Activated T-cell treated with anti-CD3 and anti-CD28 coated beads, Interleukin-2, amount 50 U/mL, for 24 hours (primary cell): Measurements from ENCODE around the gene VOPP1.

Experiments used
- DNase-seq: peaks from one replicate; pipeline ENCODE4 v3.0.0-alpha.2; 2020
- H3K27ac Mint-ChIP-seq: 2 replicates; pipeline ENCODE4 v1.8.0; 2020; ENCODE audit warnings: mild to moderate bottlenecking, mixed read lengths
- H3K27me3 Mint-ChIP-seq: 2 replicates; pipeline ENCODE4 v1.8.0; 2020; ENCODE audit warnings: mixed read lengths
- H3K36me3 Mint-ChIP-seq: 2 replicates; pipeline ENCODE4 v1.8.0; 2020; ENCODE audit warnings: low read depth, mixed read lengths
- H3K4me1 Mint-ChIP-seq: 2 replicates; pipeline ENCODE4 v1.8.0; 2020; ENCODE audit warnings: low read depth, mixed read lengths
- H3K4me3 Mint-ChIP-seq: 2 replicates; pipeline ENCODE4 v1.8.0; 2020; ENCODE audit warnings: mild to moderate bottlenecking, moderate library complexity, mixed read lengths
- H3K9me3 Mint-ChIP-seq: 2 replicates; pipeline ENCODE4 v1.8.0; 2020; ENCODE audit warnings: mixed read lengths

Gene VOPP1

DNA sequence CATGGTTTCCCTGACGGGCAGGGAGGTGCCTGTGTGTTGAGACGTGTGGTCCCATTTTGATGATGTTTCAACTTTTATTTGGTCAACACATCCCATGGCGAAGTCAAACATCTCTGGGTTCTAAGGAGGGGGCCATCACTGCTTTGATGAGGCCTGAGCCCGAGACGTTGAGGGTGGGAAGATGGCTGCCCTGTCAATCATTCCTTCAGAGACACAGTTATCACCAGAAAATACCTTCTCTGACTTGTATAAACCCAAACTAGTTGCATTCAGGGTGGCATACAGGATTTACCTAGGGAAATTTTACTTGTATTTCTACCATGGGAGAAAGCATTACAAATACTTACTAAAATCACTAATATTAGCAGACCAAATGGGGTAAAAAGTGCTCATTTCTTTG, 64.6 kb downstream of the VOPP1 start:
- peak overlapping the region; percentile 83 for H3K27ac Mint-ChIP-seq
- peaks cover 86% of the 10 kb centered on the region for H3K4me1 Mint-ChIP-seq
- no peaks in the 10 kb centered on the region for H3K27me3 Mint-ChIP-seq

DNA sequence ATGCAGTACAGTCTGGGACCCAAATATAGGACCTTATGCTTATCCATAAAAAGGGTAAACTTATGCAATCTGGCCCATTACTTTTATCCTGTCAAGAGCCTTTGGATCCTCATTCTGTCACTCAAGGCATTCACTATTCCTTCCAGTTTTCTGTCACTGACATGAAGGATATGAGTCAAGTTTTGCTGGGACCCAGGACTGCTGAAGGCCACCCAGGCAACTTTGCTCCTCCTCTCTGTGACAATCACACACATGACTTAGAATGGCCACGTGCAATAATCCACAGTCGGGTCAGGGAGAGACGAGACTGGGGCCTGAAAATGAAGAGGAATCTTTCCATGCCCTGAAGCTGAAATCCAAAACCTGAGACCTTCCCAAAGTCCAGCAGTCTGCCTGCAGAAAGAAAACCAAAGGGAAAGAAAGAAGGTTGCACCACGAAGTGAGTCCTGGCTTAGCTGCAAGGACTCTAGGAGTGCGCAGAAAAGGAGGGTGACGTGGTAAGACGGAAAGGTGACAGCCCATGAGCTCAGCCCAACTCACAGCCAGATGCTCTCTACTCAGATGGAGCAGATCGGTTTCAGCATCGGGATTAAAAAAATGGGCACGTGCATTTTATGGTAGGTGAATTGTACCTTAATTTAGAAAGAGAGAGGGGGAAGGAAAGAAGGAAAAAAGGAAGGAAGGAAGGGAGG, 67.2 kb downstream of the VOPP1 start:
- Mint-ChIP-seq H3K27me3 (no peaks in the 10 kb centered on the region), H3K4me1 (peaks cover 84% of the 10 kb centered on the region), H3K9me3 (no peaks in the 10 kb centered on the region), H3K36me3 (peaks cover 61% of the 10 kb centered on the region), H3K4me3 (no peak overlapping the region), H3K27ac (peak overlapping the region; percentile 38)
- no peak for DNase-seq

More for the DNA sequence above, 64.6 kb downstream of the VOPP1 start:
- Mint-ChIP-seq H3K9me3 (no peaks in the 10 kb centered on the region), H3K4me3 (no peak overlapping the region), H3K36me3 (peaks cover 68% of the 10 kb centered on the region)
- DNase-seq: no peak

DNA sequence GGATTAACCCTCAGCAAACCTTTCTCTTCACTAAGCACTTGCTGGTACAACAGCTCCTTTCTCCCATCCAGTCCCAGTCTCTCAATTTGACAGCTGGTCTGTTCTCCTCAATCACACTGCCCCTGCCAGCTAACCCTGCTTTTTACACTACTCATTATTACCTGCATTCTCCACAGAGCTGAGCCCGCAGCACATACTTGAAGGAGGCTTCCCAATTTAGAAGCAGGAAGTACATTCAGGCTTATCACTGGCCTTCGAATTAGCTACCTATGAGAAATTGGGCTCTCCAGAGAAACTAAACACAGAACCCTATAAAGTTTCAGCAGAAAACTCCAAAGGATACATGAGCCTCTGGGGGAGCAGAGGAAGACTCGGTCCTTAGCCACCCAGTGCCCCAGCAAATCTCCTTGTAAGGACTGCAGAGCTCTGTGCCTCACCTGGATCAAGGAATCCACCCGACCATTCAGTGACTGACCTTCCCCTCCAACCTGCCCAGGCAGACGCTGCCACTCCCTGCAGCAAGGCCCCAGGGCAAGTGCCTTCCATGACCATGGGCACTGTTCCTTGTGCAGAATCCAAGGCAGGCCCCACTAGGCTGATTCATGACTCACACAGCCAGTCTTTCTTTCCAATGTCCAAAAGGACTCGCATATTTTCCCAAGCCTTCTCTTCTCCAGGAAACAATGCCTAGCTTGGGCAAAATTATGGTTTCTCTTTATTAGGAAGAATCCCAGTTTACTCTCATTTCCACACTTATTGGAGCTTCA, 68.0 kb downstream of the VOPP1 start:
- no peak for DNase-seq
- Mint-ChIP-seq H3K4me3 (no peak overlapping the region), H3K27me3 (no peaks in the 10 kb centered on the region), H3K9me3 (no peaks in the 10 kb centered on the region), H3K4me1 (peaks cover 83% of the 10 kb centered on the region), H3K36me3 (peaks cover 70% of the 10 kb centered on the region), H3K27ac (peak overlapping the region; percentile 22)

DNA sequence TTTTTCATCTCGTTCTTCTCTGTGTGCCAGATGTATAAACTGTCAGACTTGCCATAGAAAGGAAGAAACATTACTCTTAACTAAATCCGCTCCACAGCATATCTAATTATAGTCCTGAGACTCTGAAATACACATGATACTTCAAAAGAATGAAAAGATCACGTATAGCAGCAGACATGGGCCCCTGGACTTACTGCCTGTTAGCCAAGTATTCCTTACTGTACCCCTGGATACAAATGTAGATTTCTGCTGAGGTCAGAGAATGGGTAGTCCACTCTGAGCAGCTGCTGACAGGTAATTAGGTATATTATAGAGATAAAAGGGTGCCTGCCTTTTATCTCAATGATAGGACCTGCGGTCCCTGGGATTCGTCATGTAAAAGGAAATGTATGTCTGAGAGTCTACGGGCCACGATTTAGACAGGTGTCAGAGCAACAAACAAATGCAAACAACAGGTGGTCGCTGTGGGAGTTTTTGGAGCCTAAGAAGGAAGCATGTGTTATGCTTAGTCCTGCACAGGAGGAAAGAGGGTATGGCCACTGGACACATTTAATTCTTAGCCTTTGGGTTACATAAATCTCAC, 69.4 kb downstream of the VOPP1 start:
- Mint-ChIP-seq H3K4me1 (peaks cover 81% of the 10 kb centered on the region), H3K9me3 (no peaks in the 10 kb centered on the region)

DNA sequence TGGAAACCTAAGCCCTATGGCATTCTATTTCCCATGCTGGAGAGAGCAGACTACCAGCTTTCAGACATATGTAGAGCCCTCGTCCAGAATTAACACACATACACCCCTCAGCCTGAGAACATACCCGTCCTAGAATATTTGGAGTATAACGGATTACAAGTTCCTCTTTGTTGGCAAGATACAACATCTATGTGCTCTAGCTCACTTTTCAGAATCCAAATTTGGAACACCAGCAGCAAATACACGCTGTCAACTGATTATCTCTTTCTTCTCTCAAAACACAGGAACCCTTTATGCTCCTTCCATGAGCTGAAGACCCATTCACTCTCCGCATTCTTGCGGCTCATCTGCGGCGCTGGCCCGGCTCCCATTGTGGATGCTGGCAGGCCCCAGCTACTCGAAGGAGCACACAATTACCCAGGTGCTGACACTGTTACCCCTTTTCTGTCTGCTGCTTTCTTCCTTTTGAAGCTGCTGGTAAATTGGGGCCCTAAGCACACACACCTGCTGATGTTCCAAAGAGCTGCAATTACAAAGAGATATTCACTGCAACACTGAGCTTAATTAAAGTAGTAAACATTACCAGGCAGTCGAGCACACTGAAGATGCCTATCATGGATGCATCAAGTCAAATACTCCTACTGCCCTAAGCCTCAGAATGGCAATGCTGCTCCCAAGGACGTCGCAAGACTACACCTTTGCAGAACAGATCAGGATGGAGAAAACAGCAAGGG, 70.0 kb downstream of the VOPP1 start:
- Mint-ChIP-seq H3K4me1 (peaks cover 79% of the 10 kb centered on the region), H3K27ac (no peak overlapping the region), H3K27me3 (no peaks in the 10 kb centered on the region), H3K36me3 (peaks cover 77% of the 10 kb centered on the region), H3K9me3 (no peaks in the 10 kb centered on the region), H3K4me3 (no peak overlapping the region)
- no peak for DNase-seq

More for the DNA sequence above, 69.4 kb downstream of the VOPP1 start:
- no peak for DNase-seq
- Mint-ChIP-seq H3K27me3 (no peaks in the 10 kb centered on the region), H3K36me3 (peaks cover 77% of the 10 kb centered on the region), H3K27ac (peak overlapping the region; percentile 47), H3K4me3 (no peak overlapping the region)

DNA sequence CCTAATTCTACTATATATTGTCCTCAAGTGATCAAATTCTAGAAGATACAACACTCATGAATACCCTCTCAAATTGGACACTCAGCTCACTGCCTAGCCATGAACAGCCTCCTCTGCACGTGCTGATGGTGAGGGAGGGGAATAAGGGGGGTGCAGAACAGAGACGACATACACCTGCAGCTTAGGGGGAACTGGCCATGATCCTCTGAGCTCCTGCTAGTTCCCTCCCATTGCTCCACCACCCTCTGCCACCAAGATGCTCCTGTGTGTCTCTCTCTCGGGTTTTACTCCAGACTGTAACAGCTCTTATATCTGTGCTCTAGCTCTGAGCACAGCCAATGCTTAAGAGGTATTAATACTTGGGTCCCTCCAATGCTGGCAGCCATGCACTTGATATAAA, 70.7 kb downstream of the VOPP1 start:
- H3K4me1 Mint-ChIP-seq: peaks cover 73% of the 10 kb centered on the region
- DNase-seq: no peak
- no peaks in the 10 kb centered on the region for H3K9me3 Mint-ChIP-seq
- no peaks in the 10 kb centered on the region for H3K27me3 Mint-ChIP-seq
- H3K36me3 Mint-ChIP-seq: peaks cover 79% of the 10 kb centered on the region
- no peak overlapping the region for H3K4me3 Mint-ChIP-seq
- H3K27ac Mint-ChIP-seq: no peak overlapping the region

DNA sequence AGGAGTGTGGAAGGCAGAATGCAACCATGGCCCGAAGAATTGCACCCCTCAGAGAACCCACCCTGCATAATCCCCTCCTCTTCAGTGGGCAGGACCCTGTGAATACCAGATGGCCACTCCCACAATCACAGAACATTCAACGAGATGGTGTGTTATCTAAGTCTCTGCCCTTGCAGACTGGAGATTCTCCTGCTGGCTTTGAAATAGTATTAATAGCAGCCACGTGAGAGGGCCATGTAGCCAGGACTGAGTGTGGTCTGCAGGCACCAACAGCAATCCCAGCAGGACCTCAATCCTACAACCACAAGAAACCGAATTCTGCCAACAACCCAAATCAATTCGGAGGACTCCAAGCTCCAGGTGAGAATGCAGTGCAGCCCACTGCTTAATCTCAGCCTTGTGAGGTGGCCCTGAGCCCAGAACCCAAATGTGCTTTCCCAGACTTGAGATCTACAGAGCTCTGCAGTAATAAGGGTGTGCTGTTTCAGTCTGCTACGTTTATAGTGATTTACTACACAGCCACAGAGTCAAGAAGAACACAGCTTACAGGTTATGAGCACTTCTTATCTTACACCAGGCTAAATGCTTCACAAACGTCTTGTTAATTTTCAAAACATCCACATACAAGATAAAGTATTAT, 72.1 kb downstream of the VOPP1 start:
- no peak for DNase-seq
- no peaks in the 10 kb centered on the region for H3K27me3 Mint-ChIP-seq
- peaks cover 65% of the 10 kb centered on the region for H3K4me1 Mint-ChIP-seq

DNA sequence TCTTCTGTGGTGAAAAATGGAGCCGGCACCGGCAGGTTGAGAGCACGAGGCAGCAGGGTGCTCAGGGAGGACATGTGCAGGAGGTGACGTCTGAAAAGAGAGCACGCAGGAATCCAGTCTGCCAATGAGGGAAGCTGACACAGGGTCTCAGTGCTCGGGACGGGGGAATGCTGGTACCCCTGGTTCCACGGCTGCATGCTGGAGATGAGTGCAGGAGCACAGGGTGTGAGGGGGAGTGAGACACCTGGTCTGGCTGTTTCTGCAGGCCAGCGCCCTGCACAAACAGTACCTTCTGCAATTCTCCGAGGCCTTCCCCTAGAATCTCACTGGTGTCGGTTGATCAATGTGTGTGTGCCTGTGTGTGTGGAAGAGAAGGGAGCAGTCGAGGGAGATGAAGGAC, 72.7 kb downstream of the VOPP1 start:
- no peak overlapping the region for H3K4me3 Mint-ChIP-seq
- no peaks in the 10 kb centered on the region for H3K9me3 Mint-ChIP-seq
- no peak overlapping the region for H3K27ac Mint-ChIP-seq
- peaks cover 88% of the 10 kb centered on the region for H3K36me3 Mint-ChIP-seq
- H3K27me3 Mint-ChIP-seq: no peaks in the 10 kb centered on the region
- DNase-seq: no peak
- H3K4me1 Mint-ChIP-seq: peaks cover 58% of the 10 kb centered on the region

More for the DNA sequence above, 72.1 kb downstream of the VOPP1 start:
- Mint-ChIP-seq H3K36me3 (peaks cover 88% of the 10 kb centered on the region), H3K27ac (no peak overlapping the region), H3K9me3 (no peaks in the 10 kb centered on the region), H3K4me3 (no peak overlapping the region)

DNA sequence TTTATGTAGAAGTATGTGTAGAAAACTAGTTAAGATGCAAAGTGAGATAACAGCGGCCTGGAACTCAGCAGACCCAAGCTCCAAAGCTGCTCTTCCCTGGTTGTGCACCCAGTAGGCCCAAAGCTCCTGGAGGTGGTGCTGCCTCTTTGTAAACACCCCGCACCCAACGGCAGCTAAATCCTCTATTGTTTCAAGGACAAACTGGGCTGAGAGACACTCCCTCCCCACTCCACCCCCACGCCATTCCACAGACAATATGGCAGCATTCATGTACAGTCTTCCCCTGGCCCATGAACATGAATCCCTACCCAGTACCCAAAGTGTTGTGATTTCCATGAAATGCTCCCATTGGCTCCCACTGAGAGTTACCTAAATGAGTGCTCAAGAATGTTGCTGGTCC, 73.5 kb downstream of the VOPP1 start:
- Mint-ChIP-seq H3K36me3 (peaks cover 87% of the 10 kb centered on the region), H3K27me3 (no peaks in the 10 kb centered on the region), H3K4me1 (peaks cover 54% of the 10 kb centered on the region), H3K9me3 (no peaks in the 10 kb centered on the region), H3K4me3 (no peak overlapping the region), H3K27ac (peak overlapping the region; percentile 83)
- no peak for DNase-seq

DNA sequence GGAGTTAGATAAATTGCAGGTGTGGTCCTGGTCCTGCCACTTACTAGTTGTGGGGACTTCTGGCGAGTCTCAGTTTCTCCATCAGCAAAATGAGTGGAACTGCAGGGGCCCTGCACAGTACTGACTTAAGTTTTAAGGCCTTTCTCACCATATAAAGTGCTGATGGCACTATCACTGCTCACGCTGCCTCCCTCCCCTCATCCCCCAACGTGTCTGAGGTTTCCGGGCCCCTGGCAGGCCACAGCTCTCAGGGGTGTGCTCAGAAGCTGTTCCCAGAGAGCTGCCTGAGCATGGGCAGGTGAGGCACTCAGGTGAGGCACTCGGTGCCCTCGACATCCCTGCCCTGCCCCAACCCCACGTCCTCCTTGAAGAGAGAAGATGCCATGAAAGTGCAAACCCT, 74.2 kb downstream of the VOPP1 start:
- H3K4me3 Mint-ChIP-seq: no peak overlapping the region
- no peaks in the 10 kb centered on the region for H3K27me3 Mint-ChIP-seq
- H3K36me3 Mint-ChIP-seq: peaks cover 87% of the 10 kb centered on the region
- peaks cover 55% of the 10 kb centered on the region for H3K4me1 Mint-ChIP-seq
- H3K27ac Mint-ChIP-seq: peak overlapping the region; percentile 70
- no peaks in the 10 kb centered on the region for H3K9me3 Mint-ChIP-seq
- DNase-seq: no peak

DNA sequence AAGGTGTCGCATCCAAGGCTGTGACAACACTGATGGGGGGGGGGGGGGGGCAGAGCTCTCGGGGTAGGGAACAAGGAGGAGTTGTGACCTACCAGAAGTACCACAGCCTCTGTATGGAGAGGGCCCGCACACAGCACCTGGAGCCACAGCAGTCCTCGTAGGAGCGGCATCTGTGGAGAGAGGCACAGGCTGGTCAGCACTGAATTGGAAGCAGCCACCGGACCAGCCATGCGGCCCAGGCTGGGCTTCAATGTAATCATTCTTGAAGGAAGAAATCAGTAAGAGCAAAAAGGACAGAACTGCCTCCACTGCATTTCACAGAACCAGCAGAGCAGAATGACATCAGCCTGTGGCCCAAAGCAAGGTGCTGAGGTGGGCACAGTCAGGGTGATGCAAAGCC, 74.8 kb downstream of the VOPP1 start:
- H3K4me3 Mint-ChIP-seq: no peak overlapping the region
- H3K9me3 Mint-ChIP-seq: no peaks in the 10 kb centered on the region
- peak overlapping the region; percentile 70 for H3K27ac Mint-ChIP-seq
- peaks cover 87% of the 10 kb centered on the region for H3K36me3 Mint-ChIP-seq
- H3K27me3 Mint-ChIP-seq: no peaks in the 10 kb centered on the region
- peaks cover 52% of the 10 kb centered on the region for H3K4me1 Mint-ChIP-seq
- no peak for DNase-seq

DNA sequence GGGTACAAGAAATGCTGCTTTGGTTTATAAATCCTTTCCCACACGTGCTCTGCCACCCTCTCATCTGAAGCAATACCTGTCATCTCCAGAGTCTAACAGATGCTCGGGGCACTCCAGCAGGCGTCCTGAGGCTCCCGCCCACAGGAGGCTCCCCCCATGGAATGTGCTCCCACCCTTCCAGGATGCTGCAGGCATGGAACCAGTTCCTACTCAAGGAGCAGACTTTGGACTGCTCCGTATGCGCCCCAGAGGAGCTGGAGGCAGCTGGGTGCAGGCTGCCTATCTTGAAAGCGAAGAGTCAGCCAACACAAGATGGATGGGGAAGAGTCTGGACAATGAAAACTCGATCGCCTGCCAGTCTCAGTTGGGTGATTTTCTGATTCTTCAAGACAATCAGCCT, 75.4 kb downstream of the VOPP1 start:
- H3K4me1 Mint-ChIP-seq: peaks cover 46% of the 10 kb centered on the region
- H3K9me3 Mint-ChIP-seq: no peaks in the 10 kb centered on the region
- peak overlapping the region; percentile 30 for H3K27ac Mint-ChIP-seq

DNA sequence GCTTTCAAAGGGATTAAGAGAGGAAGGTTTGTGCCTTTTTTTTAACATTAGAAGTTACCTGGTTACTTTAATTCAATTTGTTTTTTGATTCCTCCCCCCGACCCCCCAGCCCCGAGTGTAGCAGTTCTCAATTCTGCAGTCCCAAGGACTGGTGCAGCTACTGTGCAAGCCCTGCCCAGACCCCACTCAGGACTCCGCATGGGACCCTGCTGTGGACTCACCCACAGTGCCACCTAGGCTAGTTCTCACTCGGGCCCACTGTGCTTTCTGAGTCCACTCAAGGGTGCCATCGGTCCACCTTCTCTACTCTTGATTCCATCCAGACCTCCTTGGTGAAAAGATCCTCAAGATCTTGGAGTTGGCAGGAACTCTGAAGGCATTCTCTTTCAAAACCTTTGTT, 77.4 kb downstream of the VOPP1 start:
- peak overlapping the region; percentile 3 for H3K27ac Mint-ChIP-seq
- no peaks in the 10 kb centered on the region for H3K27me3 Mint-ChIP-seq
- H3K36me3 Mint-ChIP-seq: peaks cover 96% of the 10 kb centered on the region
- DNase-seq: no peak
- no peaks in the 10 kb centered on the region for H3K9me3 Mint-ChIP-seq
- no peak overlapping the region for H3K4me3 Mint-ChIP-seq
- peaks cover 46% of the 10 kb centered on the region for H3K4me1 Mint-ChIP-seq

More for the DNA sequence above, 75.4 kb downstream of the VOPP1 start:
- Mint-ChIP-seq H3K36me3 (peaks cover 87% of the 10 kb centered on the region), H3K27me3 (no peaks in the 10 kb centered on the region), H3K4me3 (no peak overlapping the region)
- no peak for DNase-seq

DNA sequence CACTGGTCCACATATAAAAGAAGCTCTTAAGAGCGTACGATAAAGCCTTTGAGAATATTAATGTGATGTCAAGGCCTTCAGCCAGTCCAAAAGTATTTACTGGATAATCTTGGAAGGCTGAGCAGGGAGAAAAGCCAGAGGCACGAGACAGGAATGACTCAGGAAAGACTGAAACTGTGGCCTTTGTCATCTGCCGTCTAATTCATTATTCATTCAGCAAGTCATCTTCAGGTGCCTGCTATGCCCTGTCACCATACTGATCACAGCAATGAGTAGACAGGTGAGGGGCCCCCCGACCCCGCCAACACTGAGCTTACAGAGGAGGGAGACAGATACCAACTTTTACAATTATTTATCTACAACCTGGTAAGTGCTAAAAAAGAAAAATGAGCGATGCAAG, 78.9 kb downstream of the VOPP1 start:
- DNase-seq: no peak
- no peaks in the 10 kb centered on the region for H3K9me3 Mint-ChIP-seq
- peaks cover 97% of the 10 kb centered on the region for H3K36me3 Mint-ChIP-seq
- H3K4me3 Mint-ChIP-seq: no peak overlapping the region
- H3K27ac Mint-ChIP-seq: peak overlapping the region; percentile 65
- no peaks in the 10 kb centered on the region for H3K27me3 Mint-ChIP-seq
- peaks cover 43% of the 10 kb centered on the region for H3K4me1 Mint-ChIP-seq
